ENCODE results near the gene FILIP1L.
A peak's percentile ranks its signal among the peaks of the same experiment; 100 is the strongest.
"Not testable (repeated sequence)": the region's sequence is repeated elsewhere in the genome, so short reads cannot be mapped to it uniquely, and the experiment has no call there.

Gene FILIP1L

DNA sequence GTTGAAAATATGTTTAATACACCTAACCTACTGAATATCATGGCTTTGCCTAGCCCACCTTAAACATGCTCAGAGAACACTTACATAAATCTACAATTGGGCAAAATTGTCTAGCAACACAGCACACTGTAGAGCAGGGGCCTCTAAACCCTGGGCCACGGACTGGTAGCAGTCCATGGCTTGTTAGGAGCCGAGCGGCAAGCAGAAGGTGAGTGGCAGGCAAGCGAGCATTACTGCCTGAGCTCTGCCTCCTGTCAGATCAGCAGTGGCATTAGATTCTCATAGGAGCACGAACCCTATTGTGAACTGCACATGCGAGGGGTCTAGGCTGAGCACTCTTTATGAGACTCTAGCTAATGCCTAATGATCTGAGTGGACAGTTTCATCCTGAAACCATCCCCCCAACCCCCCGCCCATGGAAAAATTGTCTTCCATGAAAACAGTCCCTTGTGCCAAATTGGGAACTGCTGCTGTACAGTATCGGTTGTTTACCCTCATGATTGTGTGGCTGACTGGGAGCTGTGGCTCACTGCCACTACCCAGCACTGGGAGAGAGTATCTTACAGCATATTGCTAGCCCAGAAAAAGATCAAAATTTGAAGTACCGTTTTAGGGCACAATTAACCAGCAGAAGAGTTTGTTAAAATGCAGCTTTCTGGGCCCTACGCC lies 270.6 kb downstream of the FILIP1L start:
- Histone ChIP-seq H3K4me3 (ENCODE audit: low read depth, low read length) (no peak overlapping the region), H3K4me1 (ENCODE audit: control insufficient read depth, insufficient read depth, low read length, unreplicated experiment) (peaks cover 37% of the 10 kb centered on the region), H3K79me2 (ENCODE audit: control insufficient read depth, insufficient read depth, low read length, unreplicated experiment) (peaks cover 13% of the 10 kb centered on the region), H3K27me3 (ENCODE audit: insufficient read depth, low read length) (no peaks in the 10 kb centered on the region), H3K36me3 (ENCODE audit: insufficient read depth, low read length) (no peaks in the 10 kb centered on the region), H2AFZ (ENCODE audit: low read length, unreplicated experiment) (no peak overlapping the region), H3K27ac (ENCODE audit: low read depth, low read length) (peak overlapping the region; percentile 21)

DNA sequence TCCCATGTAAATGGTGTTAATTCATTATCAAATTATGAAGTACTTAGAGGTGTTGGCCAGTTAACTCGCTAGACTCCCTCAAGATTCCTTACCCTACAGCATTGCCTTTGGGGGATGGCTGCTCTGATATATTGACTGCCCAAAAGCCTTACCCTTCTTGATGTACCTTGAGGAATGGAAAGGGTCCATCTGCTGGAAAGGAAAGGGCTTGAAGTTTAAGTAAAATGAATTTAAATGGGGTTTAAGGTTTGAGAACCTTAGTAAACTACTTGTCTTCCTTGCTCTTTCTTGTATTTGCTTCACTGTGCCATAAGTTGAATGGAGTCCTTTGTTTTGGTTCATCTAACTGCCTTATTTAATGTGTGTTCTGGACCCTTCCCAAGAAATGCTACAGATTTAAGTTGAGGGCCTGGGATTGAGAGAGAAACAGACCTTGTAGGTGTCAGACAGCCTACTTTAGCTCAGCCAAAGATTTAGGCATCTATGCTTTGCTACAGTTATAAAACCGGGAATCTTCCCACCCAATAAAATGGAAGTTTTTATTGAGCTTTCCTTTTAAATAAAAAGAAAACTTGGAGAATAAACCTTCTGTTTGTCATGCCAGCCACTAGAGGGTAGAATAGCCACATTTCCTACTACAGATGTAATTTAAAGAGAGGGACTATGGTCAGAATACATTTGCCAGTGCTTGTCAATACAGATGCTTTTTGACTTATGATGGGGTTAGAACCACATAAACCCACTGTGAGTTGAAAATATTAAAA lies 271.3 kb downstream of the FILIP1L start:
- Histone ChIP-seq H3K79me2 (ENCODE audit: control insufficient read depth, insufficient read depth, low read length, unreplicated experiment) (peaks cover 9% of the 10 kb centered on the region), H3K36me3 (ENCODE audit: insufficient read depth, low read length) (no peaks in the 10 kb centered on the region), H3K27ac (ENCODE audit: low read depth, low read length) (peak overlapping the region; percentile 47)

DNA sequence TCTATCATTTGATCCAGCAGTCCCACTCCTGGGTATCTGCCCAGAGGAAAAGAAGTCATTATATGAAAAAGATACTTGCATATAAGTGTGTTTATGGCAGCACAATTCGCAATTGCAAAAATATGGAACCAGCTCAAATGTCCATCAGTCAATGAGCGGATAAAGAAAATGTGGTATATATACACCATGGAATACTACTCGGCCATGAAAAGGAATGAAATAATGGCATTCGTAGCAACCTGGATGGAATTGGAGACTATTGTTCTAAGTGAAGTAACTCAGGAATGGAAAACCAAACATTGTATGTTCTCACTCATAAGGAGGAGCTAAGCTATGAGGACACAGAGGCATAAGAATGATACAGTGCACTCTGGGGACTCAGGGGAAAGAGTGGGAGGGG lies 272.4 kb downstream of the FILIP1L start:
- H3K27ac ChIP-seq (ENCODE audit: low read depth, low read length); H2AFZ ChIP-seq (ENCODE audit: low read length, unreplicated experiment); H3K4me3 ChIP-seq (ENCODE audit: low read depth, low read length); H3K36me3 ChIP-seq (ENCODE audit: insufficient read depth, low read length); H3K27me3 ChIP-seq (ENCODE audit: insufficient read depth, low read length); H3K79me2 ChIP-seq (ENCODE audit: control insufficient read depth, insufficient read depth, low read length, unreplicated experiment): not testable (repeated sequence)
- H3K4me1 ChIP-seq (ENCODE audit: control insufficient read depth, insufficient read depth, low read length, unreplicated experiment) = peaks cover 30% of the 10 kb centered on the region

More for the DNA sequence above, 271.3 kb downstream of the FILIP1L start:
- peaks cover 37% of the 10 kb centered on the region for H3K4me1 ChIP-seq (ENCODE audit: control insufficient read depth, insufficient read depth, low read length, unreplicated experiment)
- H3K4me3 ChIP-seq (ENCODE audit: low read depth, low read length) = peak overlapping the region; percentile 49
- no peaks in the 10 kb centered on the region for H3K27me3 ChIP-seq (ENCODE audit: insufficient read depth, low read length)
- H2AFZ ChIP-seq (ENCODE audit: low read length, unreplicated experiment) = peak overlapping the region; percentile 28

GRCh38 chr3:99839613-99840012 lies 274.7 kb downstream of the FILIP1L start:
- Histone ChIP-seq H3K79me2 (ENCODE audit: control insufficient read depth, insufficient read depth, low read length, unreplicated experiment) (peaks cover 10% of the 10 kb centered on the region), H2AFZ (ENCODE audit: low read length, unreplicated experiment) (no peak overlapping the region), H3K27ac (ENCODE audit: low read depth, low read length) (no peak overlapping the region), H3K27me3 (ENCODE audit: insufficient read depth, low read length) (no peaks in the 10 kb centered on the region), H3K4me3 (ENCODE audit: low read depth, low read length) (no peak overlapping the region), H3K36me3 (ENCODE audit: insufficient read depth, low read length) (no peaks in the 10 kb centered on the region), H3K4me1 (ENCODE audit: control insufficient read depth, insufficient read depth, low read length, unreplicated experiment) (peaks cover 7% of the 10 kb centered on the region)

- H3K36me3 ChIP-seq (ENCODE audit: insufficient read depth, low read length) = no peaks in the 10 kb centered on the region
- no peaks in the 10 kb centered on the region for H3K27me3 ChIP-seq (ENCODE audit: insufficient read depth, low read length)
- peaks cover 12% of the 10 kb centered on the region for H3K79me2 ChIP-seq (ENCODE audit: control insufficient read depth, insufficient read depth, low read length, unreplicated experiment)
- H3K4me3 ChIP-seq (ENCODE audit: low read depth, low read length) = no peak overlapping the region
- H3K27ac ChIP-seq (ENCODE audit: low read depth, low read length) = no peak overlapping the region
- H2AFZ ChIP-seq (ENCODE audit: low read length, unreplicated experiment) = no peak overlapping the region
- peaks cover 2% of the 10 kb centered on the region for H3K4me1 ChIP-seq (ENCODE audit: control insufficient read depth, insufficient read depth, low read length, unreplicated experiment)
Measured at GRCh38 chr3:99838755-99839154, 275.5 kb downstream of the FILIP1L start.

DNA sequence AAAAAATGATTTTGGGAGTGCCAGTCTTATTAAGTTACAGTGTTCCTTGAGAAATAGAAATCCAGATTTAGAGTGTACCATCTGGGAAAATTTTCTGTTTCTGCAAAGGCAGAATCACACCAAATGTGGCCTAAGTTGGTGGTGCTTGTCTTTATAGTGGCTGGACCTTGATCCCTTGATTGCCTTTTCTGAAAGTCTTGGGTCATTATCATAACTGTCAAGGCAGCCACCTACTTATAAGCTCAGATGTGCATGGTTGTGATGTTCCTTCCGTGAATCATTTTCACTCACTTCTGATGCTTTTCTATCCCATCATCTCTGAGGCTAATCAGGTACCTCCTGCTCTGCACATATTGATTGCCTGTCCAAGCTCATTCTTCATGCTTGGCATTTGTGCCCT lies 276.6 kb downstream of the FILIP1L start:
- peaks cover 12% of the 10 kb centered on the region for H3K4me1 ChIP-seq (ENCODE audit: control insufficient read depth, insufficient read depth, low read length, unreplicated experiment)
- no peak overlapping the region for H2AFZ ChIP-seq (ENCODE audit: low read length, unreplicated experiment)
- H3K36me3 ChIP-seq (ENCODE audit: insufficient read depth, low read length) = no peaks in the 10 kb centered on the region
- H3K79me2 ChIP-seq (ENCODE audit: control insufficient read depth, insufficient read depth, low read length, unreplicated experiment) = peaks cover 20% of the 10 kb centered on the region
- no peak overlapping the region for H3K4me3 ChIP-seq (ENCODE audit: low read depth, low read length)
- H3K27ac ChIP-seq (ENCODE audit: low read depth, low read length) = no peak overlapping the region
- no peaks in the 10 kb centered on the region for H3K27me3 ChIP-seq (ENCODE audit: insufficient read depth, low read length)

DNA sequence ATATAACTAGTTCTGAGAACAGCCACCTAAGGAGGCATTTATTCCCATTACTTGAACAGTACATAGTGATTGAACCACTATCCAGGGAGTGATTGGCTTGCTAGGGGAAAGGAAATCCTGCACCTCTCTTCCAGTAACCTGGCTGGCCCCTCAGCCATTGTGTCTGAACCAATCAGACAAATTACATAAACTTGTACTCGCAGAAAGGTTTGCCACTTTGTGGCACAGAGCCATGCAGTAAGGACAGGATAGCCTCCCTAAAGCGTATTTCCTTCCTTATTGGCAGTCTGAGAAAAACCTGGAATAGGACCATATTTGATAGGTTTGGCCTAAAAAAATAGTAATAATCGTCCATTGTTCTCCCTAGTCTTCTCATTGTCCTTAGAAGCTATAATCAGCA lies 277.6 kb downstream of the FILIP1L start:
- H3K4me3 ChIP-seq (ENCODE audit: low read depth, low read length) = no peak overlapping the region
- no peak overlapping the region for H3K27ac ChIP-seq (ENCODE audit: low read depth, low read length)
- peaks cover 20% of the 10 kb centered on the region for H3K79me2 ChIP-seq (ENCODE audit: control insufficient read depth, insufficient read depth, low read length, unreplicated experiment)

GRCh38 chr3:99834211-99834957 lies 279.9 kb downstream of the FILIP1L start:
- Histone ChIP-seq H3K27ac (ENCODE audit: low read depth, low read length) (no peak overlapping the region), H3K27me3 (ENCODE audit: insufficient read depth, low read length) (no peaks in the 10 kb centered on the region), H3K79me2 (ENCODE audit: control insufficient read depth, insufficient read depth, low read length, unreplicated experiment) (peaks cover 28% of the 10 kb centered on the region), H2AFZ (ENCODE audit: low read length, unreplicated experiment) (no peak overlapping the region), H3K36me3 (ENCODE audit: insufficient read depth, low read length) (no peaks in the 10 kb centered on the region), H3K4me3 (ENCODE audit: low read depth, low read length) (no peak overlapping the region), H3K4me1 (ENCODE audit: control insufficient read depth, insufficient read depth, low read length, unreplicated experiment) (peaks cover 12% of the 10 kb centered on the region)

More for the DNA sequence above, 277.6 kb downstream of the FILIP1L start:
- Histone ChIP-seq H2AFZ (ENCODE audit: low read length, unreplicated experiment) (no peak overlapping the region), H3K36me3 (ENCODE audit: insufficient read depth, low read length) (no peaks in the 10 kb centered on the region), H3K27me3 (ENCODE audit: insufficient read depth, low read length) (no peaks in the 10 kb centered on the region), H3K4me1 (ENCODE audit: control insufficient read depth, insufficient read depth, low read length, unreplicated experiment) (peaks cover 12% of the 10 kb centered on the region)

GRCh38 chr3:99833617-99834205 lies 280.6 kb downstream of the FILIP1L start:
- Histone ChIP-seq H2AFZ (ENCODE audit: low read length, unreplicated experiment) (no peak overlapping the region), H3K36me3 (ENCODE audit: insufficient read depth, low read length) (no peaks in the 10 kb centered on the region), H3K4me1 (ENCODE audit: control insufficient read depth, insufficient read depth, low read length, unreplicated experiment) (peaks cover 12% of the 10 kb centered on the region), H3K27me3 (ENCODE audit: insufficient read depth, low read length) (no peaks in the 10 kb centered on the region), H3K27ac (ENCODE audit: low read depth, low read length) (no peak overlapping the region), H3K4me3 (ENCODE audit: low read depth, low read length) (no peak overlapping the region), H3K79me2 (ENCODE audit: control insufficient read depth, insufficient read depth, low read length, unreplicated experiment) (peaks cover 33% of the 10 kb centered on the region)

GRCh38 chr3:99829844-99830243 lies 284.5 kb downstream of the FILIP1L start:
- Histone ChIP-seq H3K4me1 (ENCODE audit: control insufficient read depth, insufficient read depth, low read length, unreplicated experiment) (peaks cover 19% of the 10 kb centered on the region), H3K36me3 (ENCODE audit: insufficient read depth, low read length) (no peaks in the 10 kb centered on the region), H3K79me2 (ENCODE audit: control insufficient read depth, insufficient read depth, low read length, unreplicated experiment) (peaks cover 30% of the 10 kb centered on the region), H3K4me3 (ENCODE audit: low read depth, low read length) (no peak overlapping the region), H3K27ac (ENCODE audit: low read depth, low read length) (no peak overlapping the region), H3K27me3 (ENCODE audit: insufficient read depth, low read length) (no peaks in the 10 kb centered on the region), H2AFZ (ENCODE audit: low read length, unreplicated experiment) (no peak overlapping the region)
